ENCODE results near the gene TMEM179B. TPM values are rescaled to one million over a fixed set of nuclear protein-coding genes. Genes with fewer than 3 reads are reported as not detected.
A peak's percentile ranks its signal among the peaks of the same experiment; 100 is the strongest.
"Not testable (repeated sequence)": the region's sequence is repeated elsewhere in the genome, so short reads cannot be mapped to it uniquely, and the experiment has no call there.

The TMEM179B gene
- polyA plus RNA-seq (ENCODE audit: insufficient read length in 12 of 12), result 10 to 100 TPM in 11 of 12 donors, not detected in 1; 25.7 to 41.4 (median 28.8) TPM
- long read RNA-seq, donor 1, transcript TMEM179B-201 (5 exons, 1,023 nt), result major isoform, 48 of 70 reads
- long read RNA-seq, donor 1, partial matches to known transcripts, result 18 of 70 reads
- long read RNA-seq, donor 1, other reads (novel, unspliced or antisense), result 0 of 70 reads
- long read RNA-seq, donor 2, transcript TMEM179B-201 (5 exons, 1,023 nt), result major isoform, 19 of 23 reads
- long read RNA-seq, donor 2, partial matches to known transcripts, result 0 of 23 reads
- long read RNA-seq, donor 2, other reads (novel, unspliced or antisense), result 0 of 23 reads
- long read RNA-seq, donor 3, transcript TMEM179B-201 (5 exons, 1,023 nt), result major isoform, 5 of 16 reads
- long read RNA-seq, donor 3, partial matches to known transcripts, result 0 of 16 reads
- long read RNA-seq, donor 3, other reads (novel, unspliced or antisense), result 11 of 16 reads
- long read RNA-seq, donor 4, transcript TMEM179B-201 (5 exons, 1,023 nt), result major isoform, 6 of 7 reads
- long read RNA-seq, donor 4, partial matches to known transcripts, result 0 of 7 reads
- long read RNA-seq, donor 4, other reads (novel, unspliced or antisense), result 0 of 7 reads
- long read RNA-seq, donor 5, result 0 reads
- long read RNA-seq, donor 6, transcript TMEM179B-201 (5 exons, 1,023 nt), result major isoform, 10 of 23 reads
- long read RNA-seq, donor 6, partial matches to known transcripts, result 0 of 23 reads
- long read RNA-seq, donor 6, other reads (novel, unspliced or antisense), result 13 of 23 reads
- long read RNA-seq, donor 7, transcript TMEM179B-201 (5 exons, 1,023 nt), result major isoform, 7 of 8 reads
- long read RNA-seq, donor 7, partial matches to known transcripts, result 0 of 8 reads
- long read RNA-seq, donor 7, other reads (novel, unspliced or antisense), result 0 of 8 reads
- long read RNA-seq, donor 8, transcript TMEM179B-201 (5 exons, 1,023 nt), result major isoform, 16 of 21 reads
- long read RNA-seq, donor 8, partial matches to known transcripts, result 5 of 21 reads
- long read RNA-seq, donor 8, other reads (novel, unspliced or antisense), result 0 of 21 reads
- long read RNA-seq, donor 9, transcript TMEM179B-201 (5 exons, 1,023 nt), result major isoform, 14 of 14 reads
- long read RNA-seq, donor 9, partial matches to known transcripts, result 0 of 14 reads
- long read RNA-seq, donor 9, other reads (novel, unspliced or antisense), result 0 of 14 reads
- long read RNA-seq, donor 10, transcript TMEM179B-201 (5 exons, 1,023 nt), result major isoform, 14 of 14 reads
- long read RNA-seq, donor 10, partial matches to known transcripts, result 0 of 14 reads
- long read RNA-seq, donor 10, other reads (novel, unspliced or antisense), result 0 of 14 reads
- long read RNA-seq, donor 11, transcript TMEM179B-201 (5 exons, 1,023 nt), result major isoform, 12 of 21 reads
- long read RNA-seq, donor 11, partial matches to known transcripts, result 6 of 21 reads
- long read RNA-seq, donor 11, other reads (novel, unspliced or antisense), result 0 of 21 reads

GRCh38 chr11:62787005-62787759 lies at the start of gene TMEM179B:
TSS of gene TMEM179B (plus strand) at chr11:62787402. CDS start at chr11:62787432, 30 bp downstream.
- peak; percentile 99 for DNase-seq

- no peak for DNase-seq
These were observed 39.6 kb upstream of the TMEM179B start for GRCh38 chr11:62747475-62748160.

- DNase-seq, result not testable (repeated sequence)
These were observed 37.3 kb upstream of the TMEM179B start for GRCh38 chr11:62749931-62750330.

GRCh38 chr11:62752177-62752785 lies 34.9 kb upstream of the TMEM179B start:
- no peak for DNase-seq

- DNase-seq, result no peak
These were observed 34.0 kb upstream of the TMEM179B start for GRCh38 chr11:62752994-62753735.

GRCh38 chr11:62753736-62754603 lies 33.2 kb upstream of the TMEM179B start, which contains the start of gene ZBTB3:
TSS of gene ZBTB3 (minus strand) at chr11:62754160. CDS start at chr11:62753664, 496 bp downstream.
- DNase-seq, result peak; percentile 98

- DNase-seq, result no peak
These were observed 32.1 kb upstream of the TMEM179B start for GRCh38 chr11:62755086-62755615.

GRCh38 chr11:62757846-62758788 lies 29.1 kb upstream of the TMEM179B start:
- DNase-seq, result no peak

GRCh38 chr11:62760867-62761227 lies 26.4 kb upstream of the TMEM179B start:
- DNase-seq, result not testable (repeated sequence)

- no peak for DNase-seq
These were observed 16.4 kb upstream of the TMEM179B start for GRCh38 chr11:62770778-62771143.

- peak; percentile 96 for DNase-seq
These were observed 15.8 kb upstream of the TMEM179B start, which contains the start of gene TAF6L for GRCh38 chr11:62771144-62772021. TSS of gene TAF6L (plus strand) at chr11:62771396. CDS start at chr11:62775784, 4,388 bp downstream.

- no peak for DNase-seq
These were observed 12.8 kb upstream of the TMEM179B start for GRCh38 chr11:62774407-62774806.

GRCh38 chr11:62775646-62776045 lies 11.6 kb upstream of the TMEM179B start:
- no peak for DNase-seq

- no peak for DNase-seq
These were observed 9.8 kb upstream of the TMEM179B start for GRCh38 chr11:62777389-62777788.

- DNase-seq, result no peak
These were observed 8.8 kb upstream of the TMEM179B start for GRCh38 chr11:62778441-62778840.
